HEK293 (cell line): ENCODE data around the gene STAC2.
A peak's percentile ranks its signal among the peaks of the same experiment; 100 is the strongest.

ENCODE experiments used
- BCL11B ChIP-seq: fragments of 450-650 bp; formaldehyde crosslinking; IDR thresholded peaks from 2 replicates; pipeline ENCODE4 v1.5.1; 2016; ENCODE audit warnings: low read depth, missing biosample characterization, missing genetic modification characterization
- GLIS1 ChIP-seq: fragments of 450-650 bp; formaldehyde crosslinking; IDR thresholded peaks from 2 replicates; pipeline ENCODE4 v1.5.1; 2016; ENCODE audit warnings: missing biosample characterization, missing genetic modification characterization
- IKZF3 ChIP-seq: fragments of 450-650 bp; IDR thresholded peaks from 2 replicates; pipeline ENCODE4 v1.5.0; 2018; ENCODE audit warnings: missing biosample characterization, mild to moderate bottlenecking, missing genetic modification characterization, moderate library complexity
- KLF8 ChIP-seq: fragments of 450-650 bp; formaldehyde crosslinking; IDR thresholded peaks from 2 replicates; pipeline ENCODE4 v1.5.1; 2016; ENCODE audit warnings: missing biosample characterization, missing genetic modification characterization
- KLF9 ChIP-seq: fragments of 450-650 bp; formaldehyde crosslinking; IDR thresholded peaks from 2 replicates; pipeline ENCODE4 v1.5.1; 2016; ENCODE audit warnings: missing biosample characterization, missing genetic modification characterization, low read depth
- PRDM1 ChIP-seq: fragments of 450-650 bp; formaldehyde crosslinking; IDR thresholded peaks from 2 replicates; pipeline ENCODE4; 2016; ENCODE audit warnings: missing biosample characterization, missing genetic modification characterization
- ZBTB1 ChIP-seq: fragments of 450-650 bp; formaldehyde crosslinking; IDR thresholded peaks from 2 replicates; pipeline ENCODE4 v1.5.1; 2016; ENCODE audit warnings: missing biosample characterization, missing genetic modification characterization
- ZBTB10 ChIP-seq: fragments of 450-650 bp; formaldehyde crosslinking; IDR thresholded peaks from 2 replicates; pipeline ENCODE4 v1.5.1; 2016; ENCODE audit warnings: missing biosample characterization, missing genetic modification characterization
- ZBTB11 ChIP-seq: fragments of 450-650 bp; formaldehyde crosslinking; conservative IDR thresholded peaks from 2 replicates; pipeline ENCODE4 v1.5.1; 2016; ENCODE audit warnings: low read depth, missing biosample characterization, missing genetic modification characterization
- ZBTB26 ChIP-seq: fragments of 450-650 bp; formaldehyde crosslinking; optimal IDR thresholded peaks from 2 replicates; pipeline ENCODE3; 2016; ENCODE audit warnings: missing biosample characterization, mild to moderate bottlenecking, missing genetic modification characterization
- ZEB2 ChIP-seq: fragments of 450-650 bp; formaldehyde crosslinking; IDR thresholded peaks from 2 replicates; pipeline ENCODE4 v1.5.1; 2016; ENCODE audit warnings: missing biosample characterization, missing genetic modification characterization
- ZNF114 ChIP-seq: fragments of 450-650 bp; formaldehyde crosslinking; IDR thresholded peaks from 2 replicates; pipeline ENCODE4 v1.5.0; 2017; ENCODE audit warnings: missing biosample characterization, missing genetic modification characterization
- ZNF19 ChIP-seq: fragments of 450-650 bp; formaldehyde crosslinking; IDR thresholded peaks from 2 replicates; pipeline ENCODE4; 2016; ENCODE audit warnings: missing biosample characterization, missing genetic modification characterization, low read depth
- ZNF2 ChIP-seq: fragments of 450-650 bp; formaldehyde crosslinking; IDR thresholded peaks from 2 replicates; pipeline ENCODE4 v1.5.1; 2016; ENCODE audit warnings: missing biosample characterization, missing genetic modification characterization
- ZNF23 ChIP-seq: fragments of 450-650 bp; formaldehyde crosslinking; IDR thresholded peaks from 2 replicates; pipeline ENCODE4 v1.5.1; 2016; ENCODE audit warnings: missing biosample characterization, missing genetic modification characterization, borderline replicate concordance
- ZNF341 ChIP-seq: fragments of 450-650 bp; formaldehyde crosslinking; IDR thresholded peaks from 2 replicates; pipeline ENCODE4; 2016; ENCODE audit warnings: low read depth, missing biosample characterization, missing genetic modification characterization
- ZNF423 ChIP-seq: fragments of 450-650 bp; formaldehyde crosslinking; IDR thresholded peaks from 2 replicates; pipeline ENCODE4 v1.5.1; 2016; ENCODE audit warnings: missing biosample characterization, missing genetic modification characterization
- ZNF555 ChIP-seq: fragments of 450-650 bp; formaldehyde crosslinking; conservative IDR thresholded peaks from 2 replicates; pipeline ENCODE4 v1.5.1; 2017; ENCODE audit warnings: missing biosample characterization, mild to moderate bottlenecking, missing genetic modification characterization, inconsistent platforms
- ZNF560 ChIP-seq: fragments of 450-650 bp; formaldehyde crosslinking; IDR thresholded peaks from 2 replicates; pipeline ENCODE4 v1.5.1; 2017; ENCODE audit warnings: missing biosample characterization, missing genetic modification characterization, borderline replicate concordance
- ZNF571 ChIP-seq: fragments of 450-650 bp; formaldehyde crosslinking; IDR thresholded peaks from 2 replicates; pipeline ENCODE4 v1.5.0; 2017; ENCODE audit warnings: missing biosample characterization, missing genetic modification characterization
- ZNF654 ChIP-seq: fragments of 450-650 bp; formaldehyde crosslinking; IDR thresholded peaks from 2 replicates; pipeline ENCODE4 v1.5.1; 2016; ENCODE audit warnings: low read depth, missing biosample characterization, missing genetic modification characterization
- ZNF658 ChIP-seq: fragments of 450-650 bp; formaldehyde crosslinking; IDR thresholded peaks from 2 replicates; pipeline ENCODE4; 2016; ENCODE audit warnings: missing biosample characterization, missing genetic modification characterization
- ZNF660 ChIP-seq: fragments of 450-650 bp; IDR thresholded peaks from 2 replicates; pipeline ENCODE4 v1.5.1; 2018; ENCODE audit warnings: missing biosample characterization, mild to moderate bottlenecking, missing genetic modification characterization
- ZNF664 ChIP-seq: fragments of 450-650 bp; formaldehyde crosslinking; IDR thresholded peaks from 2 replicates; pipeline ENCODE4 v1.5.1; 2016; ENCODE audit warnings: missing biosample characterization, missing genetic modification characterization
- ZNF701 ChIP-seq: fragments of 450-650 bp; formaldehyde crosslinking; IDR thresholded peaks from 2 replicates; pipeline ENCODE4 v1.5.1; 2016; ENCODE audit warnings: missing biosample characterization, missing genetic modification characterization
- ZNF785 ChIP-seq: fragments of 450-650 bp; formaldehyde crosslinking; IDR thresholded peaks from 2 replicates; pipeline ENCODE4 v1.5.1; 2016; ENCODE audit warnings: missing biosample characterization, missing genetic modification characterization
- ZNF843 ChIP-seq: fragments of 450-650 bp; formaldehyde crosslinking; IDR thresholded peaks from 2 replicates; pipeline ENCODE4 v1.5.1; 2016; ENCODE audit warnings: missing biosample characterization, missing genetic modification characterization

The STAC2 gene

GRCh38 chr17:39209317-39210092 is 16.2 kb downstream of the STAC2 start (continued):
- TF ChIP-seq ZBTB11 (tag by site-specific recombination) (peak; percentile 54; the same call in 1 of the 2 replicates), BCL11B (tag by site-specific recombination) (peak; percentile 79; the same call in 1 of the 2 replicates), ZNF114 (no peak), ZNF658 (tag by site-specific recombination) (no peak), ZNF560 (tag by site-specific recombination) (no peak), ZEB2 (tag by site-specific recombination) (peak; percentile 62; the same call in 1 of the 2 replicates), ZBTB1 (tag by site-specific recombination) (no peak), KLF9 (tag by site-specific recombination) (0 out of 2 replicates have a peak, but pooled peaks have one; percentile 29), ZNF19 (tag by site-specific recombination) (no peak), GLIS1 (peak; percentile 55), PRDM1 (no peak), IKZF3 (tag by site-specific recombination) (peak; percentile 53; the same call in 1 of the 2 replicates), ZNF785 (tag by site-specific recombination) (no peak), ZNF23 (tag by site-specific recombination) (no peak), ZNF843 (tag by site-specific recombination) (no peak), KLF8 (tag by site-specific recombination) (peak; percentile 28; the same call in 1 of the 2 replicates), ZNF660 (tag by site-specific recombination) (no peak), ZNF2 (tag by site-specific recombination) (no peak), ZBTB26 (tag by site-specific recombination) (peak; percentile 38), ZNF664 (tag by site-specific recombination) (peak; percentile 68; the same call in 1 of the 2 replicates), ZNF555 (tag by site-specific recombination) (no peak), ZNF701 (no peak), ZNF423 (tag by site-specific recombination) (peak; percentile 35; the same call in 1 of the 2 replicates), ZNF571 (tag by site-specific recombination) (no peak), ZBTB10 (peak; percentile 76), ZNF654 (tag by site-specific recombination) (no peak), ZNF341 (tag by site-specific recombination) (0 out of 2 replicates have a peak, but pooled peaks have one; percentile 7)
